Peyer's patch (tissue), 4 donors: ENCODE results near the gene ADCY3. TPM values are rescaled to one million over a fixed set of nuclear protein-coding genes. Genes with fewer than 3 reads are reported as not detected.

Experiments
- DNase-seq, 3 donors: peaks; one replicate each; pipeline ENCODE4 v3.0.0-alpha.2; 2017 to 2019
- H3K27ac ChIP-seq, 4 donors: fragments of 200-600 bp; sonication (generic); one replicate each; pipeline ENCODE4 v1.5.1; 2016 to 2019
- H3K27me3 ChIP-seq, 2 donors: fragments of 200-600 bp; sonication (generic); one replicate each; pipeline ENCODE4 v1.5.1; 2019
- H3K36me3 ChIP-seq, 3 donors: fragments of 200-600 bp; sonication (generic); one replicate each; pipeline ENCODE4 v1.5.1; 2016 to 2019
- H3K4me1 ChIP-seq, 4 donors: fragments of 200-600 bp; sonication (generic); one replicate each; pipeline ENCODE4 v1.5.1; 2016 to 2019
- H3K4me3 ChIP-seq, 4 donors: fragments of 200-600 bp; sonication (generic); 1 replicate in 3 of 4; 2 replicates in 1 of 4; pipeline ENCODE4 v1.5.1; 2016 to 2019; ENCODE audit warnings: mild to moderate bottlenecking in 1 of 4
- H3K9me3 ChIP-seq, 4 donors: fragments of 200-600 bp; sonication (generic); one replicate each; pipeline ENCODE4 v1.5.1; 2016 to 2019; ENCODE audit warnings: mild to moderate bottlenecking in 1 of 4
- CTCF ChIP-seq, 6 experiments: fragments of 450-650 bp in 4 of 6; fragments of 200-600 bp in 2 of 6; sonication (generic) in 1 of 6; IDR thresholded peaks; one replicate each; pipeline ENCODE4 v1.5.1; 2017 to 2019; ENCODE audit warnings: antibody characterized with exemption in 6 of 6, mild to moderate bottlenecking in 3 of 6, moderate library complexity in 1 of 6
- POLR2A ChIP-seq, 2 donors: fragments of 450-650 bp; IDR thresholded peaks; one replicate each; pipeline ENCODE4 v1.5.1; 2017; ENCODE audit warnings: antibody characterized with exemption in 2 of 2, mild to moderate bottlenecking in 2 of 2, moderate library complexity in 2 of 2
- total RNA-seq, 4 donors: library from RNA; depleted of rRNA; stranded (reverse); fragments of >200 nt; gene quantifications; one replicate each; pipeline ENCODE4 v1.1.0, GENCODE V29; 2016

ADCY3 gene
- total RNA-seq, 4 donors from 2014 or later, result 23.6 to 195 (median 56.4) TPM

GRCh38 chr2:24828238-24828996, 91.6 kb downstream of the ADCY3 start:
- H3K4me3 ChIP-seq, result no peak overlapping the region
- no peaks in the 10 kb centered on the region for H3K9me3 ChIP-seq
- no peak overlapping the region for H3K27ac ChIP-seq
- peaks cover 0 to 8% (median 0%) of the 10 kb centered on the region in 4 donors for H3K4me1 ChIP-seq
- no peak for TF ChIP-seq CTCF (IDR thresholded peaks at IDR 0.05)
- H3K27me3 ChIP-seq, result no peaks in the 10 kb centered on the region
- DNase-seq, result peak in 1 of 3 donors; percentile 19
- no peaks in the 10 kb centered on the region for H3K36me3 ChIP-seq

GRCh38 chr2:24827321-24828237, 92.5 kb downstream of the ADCY3 start:
- peak; percentile 74 to 92 (median 75) for DNase-seq
- Histone ChIP-seq H3K9me3 (no peaks in the 10 kb centered on the region), H3K27ac (no peak overlapping the region), H3K4me1 (peaks cover 0 to 8% (median 0%) of the 10 kb centered on the region in 4 donors), H3K4me3 (no peak overlapping the region), H3K27me3 (no peaks in the 10 kb centered on the region), H3K36me3 (peaks cover 0 to 4% (median 0%) of the 10 kb centered on the region in 3 donors)
- TF ChIP-seq CTCF (IDR thresholded peaks at IDR 0.05) (peak; percentile 58 to 91 (median 84)), POLR2A (IDR thresholded peaks at IDR 0.05) (no peak)

GRCh38 chr2:24826773-24827145, 93.3 kb downstream of the ADCY3 start:
- Histone ChIP-seq H3K4me1 (peaks cover 0 to 8% (median 0%) of the 10 kb centered on the region in 4 donors), H3K4me3 (no peak overlapping the region), H3K27me3 (no peaks in the 10 kb centered on the region), H3K36me3 (peaks cover 0 to 5% (median 0%) of the 10 kb centered on the region in 3 donors), H3K9me3 (no peaks in the 10 kb centered on the region), H3K27ac (no peak overlapping the region)
- no peak for DNase-seq
- TF ChIP-seq POLR2A (IDR thresholded peaks at IDR 0.05), result no peak

GRCh38 chr2:24825883-24826772, 93.9 kb downstream of the ADCY3 start:
- TF ChIP-seq POLR2A (IDR thresholded peaks at IDR 0.05) (no peak), CTCF (IDR thresholded peaks at IDR 0.05) (no peak)
- no peaks in the 10 kb centered on the region for H3K27me3 ChIP-seq
- no peak overlapping the region for H3K4me3 ChIP-seq
- peak in 2 of 3 donors; percentile 42 for DNase-seq
- peaks cover 0 to 8% (median 0%) of the 10 kb centered on the region in 4 donors for H3K4me1 ChIP-seq
- H3K9me3 ChIP-seq, result no peaks in the 10 kb centered on the region
- no peak overlapping the region for H3K27ac ChIP-seq
- H3K36me3 ChIP-seq, result peaks cover 0 to 11% (median 0%) of the 10 kb centered on the region in 3 donors

GRCh38 chr2:24824966-24825882, 94.8 kb downstream of the ADCY3 start:
- TF ChIP-seq POLR2A (IDR thresholded peaks at IDR 0.05) (no peak), CTCF (IDR thresholded peaks at IDR 0.05) (peak in 5 of 6 experiments; percentile 20 to 47 (median 41))
- peak in 2 of 3 donors; percentile 40 to 63 for DNase-seq

More at GRCh38 chr2:24824966-24825882, 94.8 kb downstream of the ADCY3 start:
- Histone ChIP-seq H3K27ac (no peak overlapping the region), H3K36me3 (peaks cover 0 to 20% (median 0%) of the 10 kb centered on the region in 3 donors), H3K9me3 (no peaks in the 10 kb centered on the region), H3K4me3 (no peak overlapping the region), H3K27me3 (no peaks in the 10 kb centered on the region), H3K4me1 (peaks cover 0 to 8% (median 0%) of the 10 kb centered on the region in 4 donors)
